Measurements from ENCODE around the gene STK32C.

DNA sequence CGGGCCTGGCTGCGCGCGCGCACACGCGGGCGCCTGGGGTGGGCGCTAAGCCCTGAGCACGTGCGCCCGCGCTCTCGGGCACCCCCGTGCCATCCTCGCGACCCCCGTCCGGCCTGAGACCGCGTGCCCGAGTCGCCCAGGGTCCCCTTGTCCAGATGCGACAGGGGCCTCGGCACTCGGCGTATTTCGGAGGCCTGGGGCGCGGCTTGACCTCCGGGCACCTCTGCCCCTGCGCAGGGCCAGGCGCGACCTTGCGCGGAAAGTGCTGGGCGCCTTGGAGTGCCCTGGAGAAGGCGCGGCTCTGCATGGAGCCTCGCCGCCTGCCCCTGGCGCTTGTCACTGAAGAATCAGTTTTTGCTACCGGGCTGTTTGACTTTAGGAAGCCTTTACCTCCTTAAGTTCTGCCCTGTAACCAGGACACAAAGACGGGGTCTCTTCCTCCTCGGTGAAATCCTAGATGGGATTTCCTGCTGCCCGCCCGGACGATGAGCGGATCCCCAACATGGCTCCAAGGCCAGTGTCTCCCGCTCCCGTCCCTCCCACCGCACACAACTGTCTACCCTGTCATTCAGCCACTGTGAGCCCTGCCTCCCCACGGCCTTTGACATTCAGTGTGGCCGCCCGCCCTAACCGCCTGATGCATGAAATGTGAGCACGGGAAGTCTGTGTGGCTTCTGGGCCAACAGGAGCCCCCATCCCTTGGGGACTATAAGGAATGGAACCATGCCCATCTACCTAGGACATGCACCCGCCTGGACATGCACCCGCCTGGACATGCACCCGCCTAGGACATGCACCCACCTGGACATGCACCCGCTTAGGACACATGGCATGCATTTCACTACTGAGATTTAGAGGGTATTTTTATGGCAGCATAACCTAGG, 1.1 kb upstream of the STK32C start:
- TF ChIP-seq, protein P1, sequence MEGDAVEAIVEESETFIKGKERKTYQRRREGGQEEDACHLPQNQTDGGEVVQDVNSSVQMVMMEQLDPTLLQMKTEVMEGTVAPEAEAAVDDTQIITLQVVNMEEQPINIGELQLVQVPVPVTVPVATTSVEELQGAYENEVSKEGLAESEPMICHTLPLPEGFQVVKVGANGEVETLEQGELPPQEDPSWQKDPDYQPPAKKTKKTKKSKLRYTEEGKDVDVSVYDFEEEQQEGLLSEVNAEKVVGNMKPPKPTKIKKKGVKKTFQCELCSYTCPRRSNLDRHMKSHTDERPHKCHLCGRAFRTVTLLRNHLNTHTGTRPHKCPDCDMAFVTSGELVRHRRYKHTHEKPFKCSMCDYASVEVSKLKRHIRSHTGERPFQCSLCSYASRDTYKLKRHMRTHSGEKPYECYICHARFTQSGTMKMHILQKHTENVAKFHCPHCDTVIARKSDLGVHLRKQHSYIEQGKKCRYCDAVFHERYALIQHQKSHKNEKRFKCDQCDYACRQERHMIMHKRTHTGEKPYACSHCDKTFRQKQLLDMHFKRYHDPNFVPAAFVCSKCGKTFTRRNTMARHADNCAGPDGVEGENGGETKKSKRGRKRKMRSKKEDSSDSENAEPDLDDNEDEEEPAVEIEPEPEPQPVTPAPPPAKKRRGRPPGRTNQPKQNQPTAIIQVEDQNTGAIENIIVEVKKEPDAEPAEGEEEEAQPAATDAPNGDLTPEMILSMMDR (conservative IDR thresholded peaks at IDR 0.05; ENCODE audit: low read depth, low read length) = no peak
- no peak for TF ChIP-seq EZH2 (IDR thresholded peaks at IDR 0.05; ENCODE audit: borderline replicate concordance, low read depth, low read length, poor library complexity, severe bottlenecking)

All from A673 (cell line).